ENCODE measurements around the gene KCNMA1.

DNA sequence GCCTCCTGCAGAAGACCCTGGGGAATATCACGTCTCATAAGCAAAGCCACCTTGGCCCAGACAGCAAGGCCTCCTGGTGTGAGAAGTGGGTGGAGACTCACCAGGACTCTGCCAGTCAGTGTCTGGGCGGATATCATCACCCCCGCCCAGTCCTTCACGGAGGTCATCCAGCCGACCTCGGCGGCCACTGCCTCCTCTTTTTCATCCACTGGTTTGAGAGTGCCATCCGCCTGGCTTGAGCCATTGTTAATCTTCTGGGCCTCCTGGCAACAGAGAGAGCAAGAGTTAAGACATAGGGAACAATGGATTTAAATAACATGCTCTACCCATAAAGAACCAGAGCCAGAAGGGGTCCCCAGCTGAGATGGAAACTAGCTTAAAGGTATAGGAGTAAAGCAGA, 233.8 kb downstream of the KCNMA1 start:
- TF ChIP-seq, protein P1, sequence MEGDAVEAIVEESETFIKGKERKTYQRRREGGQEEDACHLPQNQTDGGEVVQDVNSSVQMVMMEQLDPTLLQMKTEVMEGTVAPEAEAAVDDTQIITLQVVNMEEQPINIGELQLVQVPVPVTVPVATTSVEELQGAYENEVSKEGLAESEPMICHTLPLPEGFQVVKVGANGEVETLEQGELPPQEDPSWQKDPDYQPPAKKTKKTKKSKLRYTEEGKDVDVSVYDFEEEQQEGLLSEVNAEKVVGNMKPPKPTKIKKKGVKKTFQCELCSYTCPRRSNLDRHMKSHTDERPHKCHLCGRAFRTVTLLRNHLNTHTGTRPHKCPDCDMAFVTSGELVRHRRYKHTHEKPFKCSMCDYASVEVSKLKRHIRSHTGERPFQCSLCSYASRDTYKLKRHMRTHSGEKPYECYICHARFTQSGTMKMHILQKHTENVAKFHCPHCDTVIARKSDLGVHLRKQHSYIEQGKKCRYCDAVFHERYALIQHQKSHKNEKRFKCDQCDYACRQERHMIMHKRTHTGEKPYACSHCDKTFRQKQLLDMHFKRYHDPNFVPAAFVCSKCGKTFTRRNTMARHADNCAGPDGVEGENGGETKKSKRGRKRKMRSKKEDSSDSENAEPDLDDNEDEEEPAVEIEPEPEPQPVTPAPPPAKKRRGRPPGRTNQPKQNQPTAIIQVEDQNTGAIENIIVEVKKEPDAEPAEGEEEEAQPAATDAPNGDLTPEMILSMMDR (IDR thresholded peaks at IDR 0.05) = no peak
- TF ChIP-seq POLR2A (IDR thresholded peaks at IDR 0.05) = no peak
